Measurements from ENCODE around the gene PLCB2. TPM values are rescaled to one million over a fixed set of nuclear protein-coding genes. Genes with fewer than 3 reads are reported as not detected.

PLCB2 gene
- total RNA-seq, 1 donor from 2014 or later: 7.7 TPM

DNA sequence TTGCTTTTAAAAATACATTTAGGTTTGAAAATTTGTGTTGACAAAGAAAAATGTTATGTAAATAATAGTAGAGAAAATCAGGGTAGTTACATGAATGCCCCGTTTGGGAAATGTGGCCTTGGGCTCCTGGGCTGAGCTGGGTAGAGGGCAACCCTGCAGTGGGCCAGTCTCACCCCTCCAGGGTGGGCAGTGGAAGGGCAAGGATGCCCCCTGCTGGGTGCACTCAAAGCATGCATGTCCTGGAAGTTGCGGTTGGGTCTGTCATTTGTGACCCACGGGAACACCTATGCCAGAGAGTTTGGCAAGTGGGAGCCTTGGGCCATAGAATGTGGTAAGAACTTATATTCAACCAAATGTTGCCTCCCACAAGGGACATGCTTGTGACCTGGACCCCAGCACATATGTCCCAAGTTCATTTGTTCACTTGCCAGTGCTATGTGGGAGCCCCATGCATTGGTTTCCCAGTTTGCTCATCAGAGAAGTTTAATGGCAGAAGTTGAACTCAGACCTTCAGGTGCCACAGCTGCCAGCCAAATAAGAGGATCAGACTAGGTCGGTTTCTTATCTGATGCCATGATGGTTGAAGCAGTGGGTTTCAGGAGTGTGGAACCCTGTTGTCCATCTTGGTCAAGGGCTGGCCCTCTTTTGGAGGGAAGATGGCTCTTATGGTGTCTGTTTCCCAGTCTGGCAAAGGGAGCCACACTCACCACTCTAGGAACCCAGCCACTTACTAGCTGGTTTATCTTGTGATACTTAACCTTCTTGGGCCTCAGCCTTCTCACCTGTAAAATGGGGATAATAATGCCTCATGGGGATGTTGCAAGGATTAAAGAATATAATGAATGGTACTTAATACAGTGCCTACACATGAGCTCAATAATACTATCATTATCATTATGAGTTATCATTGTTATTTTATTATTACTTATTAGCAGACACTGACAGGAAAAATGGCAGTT lies 2.5 kb upstream of the PLCB2 start:
- intact Hi-C loops (cut with DNase I): loop anchor here (1.0 kb wide), 1 partner anchor 31 kb away; no protein-coding TSS in a partner anchor
- ATAC-seq (ENCODE audit: poor library complexity) (peak; percentile 77), DNase-seq (peak; percentile 72)

DNA sequence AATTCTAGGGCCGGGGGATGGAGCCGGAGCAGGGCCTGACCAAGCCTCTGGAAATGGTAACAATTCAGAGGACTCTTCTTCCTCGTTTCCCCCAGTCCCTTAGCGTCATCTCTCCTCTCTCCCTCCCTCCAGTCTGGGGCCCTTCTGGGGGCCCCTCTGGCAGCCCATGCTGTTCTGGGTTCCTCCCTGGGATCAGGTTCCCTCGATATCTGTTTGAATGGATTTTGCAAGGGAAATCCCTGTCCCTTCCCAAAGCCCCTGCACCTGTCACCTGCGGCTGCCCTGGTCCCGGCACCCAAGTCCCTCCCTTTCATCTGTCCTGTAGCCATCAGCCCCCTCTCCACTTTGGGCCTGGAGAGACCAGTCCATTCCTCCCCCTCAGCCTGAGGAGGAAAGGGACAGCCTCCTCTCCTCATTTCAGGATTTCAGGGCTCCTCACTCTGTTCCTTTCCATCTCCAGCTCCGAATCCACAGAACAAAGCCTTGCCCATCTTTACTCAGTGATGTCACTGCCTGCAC lies 1.7 kb upstream of the PLCB2 start:
- intact Hi-C loops (cut with DNase I): no loop called here
- ATAC-seq (ENCODE audit: poor library complexity): no peak
- no peak for DNase-seq

DNA sequence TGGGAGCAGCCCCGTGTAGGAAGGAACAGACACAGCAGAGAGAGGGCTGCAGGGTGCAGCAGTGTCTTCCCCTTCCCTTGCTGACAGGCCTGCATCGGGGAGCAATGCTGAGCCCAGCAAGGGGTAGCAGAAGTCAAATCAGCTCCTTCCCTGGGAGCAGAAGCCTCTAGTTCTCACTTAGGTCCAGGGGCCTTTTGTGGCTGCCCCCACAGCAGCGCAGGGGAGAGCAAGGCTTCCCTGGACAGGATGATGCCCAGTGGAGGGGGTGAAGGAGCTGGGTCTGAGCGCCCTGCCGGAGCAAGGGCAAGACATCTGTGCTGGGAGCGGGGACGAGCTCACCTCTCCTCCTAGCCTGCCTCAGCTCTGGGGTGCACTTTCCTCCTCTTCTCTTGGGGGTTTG lies 827 bp downstream of the PLCB2 start:
- intact Hi-C loops (cut with DNase I): no loop called here
- DNase-seq (no peak), ATAC-seq (ENCODE audit: poor library complexity) (peak; percentile 8)

DNA sequence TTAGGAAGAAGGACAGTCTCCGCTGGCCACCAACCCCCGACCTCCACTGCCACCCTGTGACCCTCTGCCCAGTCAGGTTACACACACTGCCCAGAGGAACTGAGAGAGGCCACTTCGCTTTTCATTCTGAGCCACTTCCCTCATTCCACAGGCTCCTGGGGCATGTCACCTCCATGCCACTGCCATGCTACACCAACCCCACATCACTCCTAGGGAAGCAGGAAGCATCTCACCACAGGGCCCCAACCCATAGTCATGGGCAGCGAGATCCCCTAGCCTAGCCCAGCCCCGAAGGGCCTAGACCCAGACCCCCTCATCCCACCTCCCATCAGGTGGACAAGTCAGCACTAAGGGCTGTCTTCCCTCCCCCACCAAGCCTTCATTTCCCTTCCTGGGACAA lies 1.4 kb downstream of the PLCB2 start:
- no peak for ATAC-seq (ENCODE audit: poor library complexity)
- intact Hi-C loops (cut with DNase I): no loop called here
- DNase-seq: no peak

DNA sequence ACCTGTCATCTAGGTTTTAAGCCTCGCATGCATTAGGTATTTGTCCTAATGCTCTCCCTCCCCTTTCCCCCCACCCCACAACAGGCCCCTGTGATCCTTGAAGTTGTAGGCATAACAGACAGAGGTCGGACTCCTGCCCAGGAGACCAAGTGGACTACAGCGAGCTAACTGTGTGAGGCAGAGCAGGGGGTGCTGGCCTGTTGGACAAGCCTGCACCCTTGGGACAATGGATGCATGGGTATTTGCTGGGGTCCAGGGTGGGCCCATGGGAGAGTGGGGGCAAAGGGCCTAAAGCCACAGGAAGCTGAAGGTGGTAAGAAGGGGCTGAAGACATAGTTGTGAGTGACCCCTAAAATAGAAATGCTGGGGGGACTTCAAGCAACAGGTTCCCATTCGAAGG lies 2.5 kb downstream of the PLCB2 start:
- intact Hi-C loops (cut with DNase I): no loop called here
- no peak for DNase-seq
- no peak for ATAC-seq (ENCODE audit: poor library complexity)

DNA sequence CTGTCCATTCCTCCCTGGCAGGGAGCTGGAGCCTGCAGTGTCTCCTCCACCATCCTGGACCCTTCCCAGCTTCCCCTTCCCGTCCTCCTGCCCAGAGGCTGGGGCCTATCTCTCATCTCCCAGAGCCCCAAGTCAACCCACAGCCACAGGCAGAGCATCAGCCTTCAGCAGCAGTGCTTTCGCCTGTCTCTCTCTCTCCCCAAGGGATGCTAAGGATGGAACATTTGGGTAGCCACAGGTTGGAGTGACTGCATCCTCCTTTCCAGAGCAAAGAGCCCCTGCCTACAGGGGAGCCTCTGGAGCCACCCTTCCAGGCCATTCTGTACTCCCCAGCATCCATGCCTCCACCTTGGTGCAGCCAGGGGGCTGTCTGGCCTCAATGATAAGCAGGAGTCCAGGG lies 4.2 kb downstream of the PLCB2 start:
- DNase-seq (no peak), ATAC-seq (ENCODE audit: poor library complexity) (no peak)
- intact Hi-C loops (cut with DNase I): no loop called here

DNA sequence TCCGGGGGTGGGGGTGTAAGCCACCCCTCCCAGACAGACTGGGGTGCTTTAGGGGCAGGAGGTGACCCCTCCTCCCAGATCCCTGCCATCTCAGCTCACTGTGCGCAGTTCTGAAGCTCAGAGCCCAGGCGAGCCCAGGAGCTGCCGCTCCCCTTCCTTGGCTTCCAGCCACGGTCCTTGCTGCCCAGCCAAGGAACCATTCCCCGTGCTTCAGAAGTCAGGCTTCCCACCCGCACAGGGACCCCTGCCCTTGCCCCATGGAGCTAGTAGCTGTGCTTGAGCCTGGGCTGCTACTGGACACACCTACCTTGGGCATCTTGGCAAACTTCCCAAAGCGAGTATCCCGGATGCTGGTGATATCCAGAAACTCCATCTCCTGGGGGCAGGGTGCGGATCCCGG lies 4.8 kb downstream of the PLCB2 start:
- DNase-seq (no peak), ATAC-seq (ENCODE audit: poor library complexity) (no peak)

DNA sequence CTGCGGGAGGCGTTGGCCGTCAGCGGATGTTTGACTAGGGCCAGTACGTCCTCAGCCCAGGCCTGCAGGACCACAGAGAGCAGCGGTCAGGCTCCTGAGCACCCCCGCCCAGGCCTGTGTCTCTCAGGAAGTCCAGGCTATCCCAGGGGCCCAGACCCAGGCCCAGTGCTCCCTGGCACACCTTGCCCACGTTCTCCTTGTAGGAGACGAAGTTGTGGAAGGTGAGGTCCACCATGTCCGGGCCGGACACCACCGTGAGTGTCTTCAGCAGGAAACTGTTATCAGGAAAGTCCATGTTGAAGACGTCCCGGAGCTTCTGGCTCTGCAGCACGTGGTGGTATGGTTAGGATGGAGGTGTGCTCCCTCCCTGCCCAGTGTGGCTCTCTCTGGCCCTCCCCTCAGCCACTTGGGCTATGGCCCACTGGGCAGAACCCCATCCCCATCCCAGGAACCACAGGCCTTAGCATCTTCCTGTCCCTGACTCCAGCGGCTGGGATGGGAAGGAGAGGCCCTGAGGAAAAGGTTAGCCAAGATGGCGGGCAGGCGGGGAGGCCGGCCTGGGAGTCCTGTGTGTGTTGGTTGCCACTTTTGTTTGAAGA lies 5.3 kb downstream of the PLCB2 start:
- intact Hi-C loops (cut with DNase I): no loop called here
- ATAC-seq (ENCODE audit: poor library complexity) (no peak), DNase-seq (no peak)

More for the DNA sequence above, 4.8 kb downstream of the PLCB2 start:
- intact Hi-C loops (cut with DNase I): no loop called here

DNA sequence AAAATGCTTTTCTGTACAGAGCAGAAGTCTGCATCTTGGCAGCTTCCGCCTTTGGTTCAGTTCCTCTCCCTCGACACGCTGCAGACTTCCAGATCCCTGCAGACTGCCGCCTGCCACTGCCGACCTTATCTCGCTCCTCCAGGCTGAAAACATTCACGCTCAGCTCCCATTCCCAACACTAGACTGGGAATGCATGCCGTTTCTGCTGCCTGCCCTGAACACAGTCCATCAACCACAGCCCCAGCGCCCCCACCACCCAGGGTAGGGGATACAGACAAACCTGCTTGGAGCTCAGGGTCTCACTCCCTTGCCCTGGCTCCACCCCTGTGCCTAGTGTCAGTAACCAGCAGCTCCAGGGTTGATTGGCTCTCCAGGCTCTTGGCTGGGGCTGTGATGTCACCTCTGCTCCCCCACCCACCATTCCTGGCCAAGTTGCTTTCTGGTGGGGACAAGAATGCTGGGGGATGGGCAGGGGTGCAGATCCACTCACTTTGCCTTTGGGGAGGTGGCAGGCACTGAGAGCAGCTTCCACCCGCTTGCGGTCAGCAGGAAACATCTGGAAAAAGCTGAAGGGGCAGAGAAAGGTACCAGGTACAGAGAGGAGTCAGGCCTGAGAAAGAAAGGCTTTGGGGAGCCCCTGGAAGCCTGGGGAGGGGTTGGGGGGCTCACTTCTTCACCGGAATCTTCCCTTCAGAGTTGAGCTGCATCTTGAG lies 6.1 kb downstream of the PLCB2 start:
- ATAC-seq (ENCODE audit: poor library complexity): peak; percentile 65
- intact Hi-C loops (cut with DNase I): no loop called here
- no peak for DNase-seq

DNA sequence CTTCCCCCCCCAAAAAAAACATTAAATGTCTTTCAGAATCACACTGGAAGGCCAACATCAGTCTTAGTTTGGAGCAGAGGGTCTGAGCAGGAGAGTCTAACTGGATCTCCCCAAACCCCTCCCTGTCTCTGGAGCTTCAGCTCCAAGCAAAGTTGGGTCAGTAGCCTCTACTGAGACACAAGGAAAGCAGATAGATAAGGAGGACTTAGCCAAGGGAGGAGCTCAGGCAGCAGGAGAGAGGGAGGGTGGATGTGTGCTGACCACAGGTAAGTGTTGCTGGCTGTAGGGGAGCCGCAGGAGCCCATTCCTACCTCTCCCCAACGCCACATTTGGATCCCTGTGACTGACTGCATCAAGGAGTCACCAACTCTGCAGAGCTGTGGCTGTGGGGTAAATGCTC lies 7.0 kb downstream of the PLCB2 start:
- DNase-seq (no peak), ATAC-seq (ENCODE audit: poor library complexity) (no peak)
- intact Hi-C loops (cut with DNase I): no loop called here

DNA sequence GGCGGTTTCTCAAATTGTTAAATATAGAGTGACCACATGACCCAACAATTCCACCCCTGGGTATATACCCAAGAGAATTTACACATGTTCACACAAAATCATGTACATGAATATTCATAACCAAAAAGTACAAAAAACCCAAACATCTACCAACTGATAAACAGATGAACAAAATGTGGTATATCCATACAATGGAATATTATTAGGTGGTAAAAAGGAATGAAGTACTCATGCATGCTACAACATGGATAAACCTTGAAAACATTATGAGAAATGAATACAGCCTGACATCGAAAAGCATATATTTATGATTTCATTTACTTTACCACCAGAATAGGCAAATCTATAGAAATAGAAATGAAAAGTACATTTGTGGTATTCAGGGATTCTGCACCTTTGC lies 7.4 kb downstream of the PLCB2 start:
- intact Hi-C loops (cut with DNase I): no loop called here
- ATAC-seq (ENCODE audit: poor library complexity): no peak
- no peak for DNase-seq

DNA sequence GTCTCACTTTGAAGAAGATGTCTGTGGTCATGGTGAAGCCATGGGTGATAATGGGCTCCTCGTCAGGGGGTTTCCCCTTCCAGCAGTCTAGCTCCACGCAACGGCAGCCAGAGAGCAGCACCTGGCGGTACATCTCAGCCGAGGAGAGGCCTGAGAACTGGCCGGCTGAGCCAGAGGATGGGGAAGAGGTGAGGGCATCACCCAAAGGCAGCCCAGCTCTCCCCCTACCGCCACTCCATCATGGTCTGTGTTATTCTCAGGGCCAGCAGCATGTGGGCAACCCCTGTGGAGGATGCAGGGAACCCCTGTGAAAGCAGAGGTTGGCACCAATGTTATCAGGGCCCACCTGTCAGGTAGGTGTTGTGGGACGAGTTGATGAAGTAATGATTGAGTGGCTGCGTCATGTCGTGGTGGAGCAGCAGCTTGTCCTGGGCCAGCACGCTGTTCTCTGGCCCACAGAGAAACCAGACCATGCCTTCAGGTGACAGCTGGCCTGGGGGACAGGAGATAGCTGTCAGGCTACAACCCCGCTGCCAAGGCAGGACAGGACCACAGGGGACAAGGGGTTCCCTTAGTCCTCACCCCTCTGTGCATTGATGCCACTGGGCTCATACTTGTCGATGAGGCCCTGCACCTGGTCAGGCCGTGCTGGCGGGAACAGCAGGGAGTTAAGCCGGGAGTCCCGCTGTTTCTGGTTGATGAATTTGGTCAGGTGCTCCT lies 9.4 kb downstream of the PLCB2 start:
- intact Hi-C loops (cut with DNase I): no loop called here
- ATAC-seq (ENCODE audit: poor library complexity): no peak
- peak; percentile 24 for DNase-seq

DNA sequence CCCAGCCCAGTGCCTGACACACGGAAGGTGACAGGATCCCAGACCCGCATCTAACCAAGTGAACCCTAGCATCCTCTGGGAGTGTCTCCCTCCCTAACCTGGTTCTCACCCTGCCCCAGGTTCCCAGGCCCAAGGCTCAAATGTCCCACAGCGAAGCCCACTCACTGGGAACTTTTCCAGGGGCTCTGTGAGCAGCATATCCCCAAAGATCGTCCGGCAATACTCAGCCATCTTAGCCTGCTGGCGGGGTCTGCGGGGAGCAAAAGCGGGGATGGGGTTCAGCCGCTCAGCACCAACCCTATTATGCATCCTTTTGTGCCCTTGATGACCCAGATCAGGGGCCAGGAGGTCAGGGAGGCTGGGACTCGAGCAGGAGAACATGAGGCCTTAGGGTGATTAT lies 10.4 kb downstream of the PLCB2 start:
- peak; percentile 21 for DNase-seq
- intact Hi-C loops (cut with DNase I): no loop called here
- no peak for ATAC-seq (ENCODE audit: poor library complexity)

DNA sequence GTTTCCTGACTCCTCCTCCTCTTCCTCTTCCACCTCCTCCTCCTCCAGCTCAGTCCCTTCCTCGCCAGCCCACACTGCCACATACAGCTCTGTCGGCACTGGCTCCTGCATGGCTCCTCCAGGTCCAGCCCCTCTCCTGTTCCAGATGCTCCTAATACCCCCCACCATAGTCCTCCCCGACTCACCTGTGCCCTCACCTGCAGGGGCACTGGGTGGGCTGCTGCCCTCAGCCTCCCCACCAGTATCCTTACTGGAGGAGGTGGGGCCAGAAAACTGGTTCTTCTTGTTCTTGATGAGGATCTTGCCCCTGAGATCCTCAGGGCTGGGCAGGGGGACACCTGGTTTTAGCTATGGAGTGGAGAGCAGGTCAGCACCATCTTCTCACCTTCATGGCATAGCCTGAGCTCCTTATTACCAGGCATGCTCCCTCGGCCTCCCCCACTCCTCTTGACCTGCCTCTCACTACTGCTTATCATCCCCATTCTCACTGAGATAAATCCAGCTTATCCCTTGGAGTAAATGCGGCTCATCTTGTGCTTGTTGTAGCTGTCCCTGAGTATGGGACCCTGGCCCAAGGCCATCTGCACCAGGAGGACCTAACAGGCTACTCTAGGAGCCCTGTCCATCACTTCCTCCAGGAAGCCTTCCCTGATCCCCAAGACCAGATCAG lies 11.0 kb downstream of the PLCB2 start:
- DNase-seq (peak; percentile 26), ATAC-seq (ENCODE audit: poor library complexity) (no peak)
- intact Hi-C loops (cut with DNase I): no loop called here

DNA sequence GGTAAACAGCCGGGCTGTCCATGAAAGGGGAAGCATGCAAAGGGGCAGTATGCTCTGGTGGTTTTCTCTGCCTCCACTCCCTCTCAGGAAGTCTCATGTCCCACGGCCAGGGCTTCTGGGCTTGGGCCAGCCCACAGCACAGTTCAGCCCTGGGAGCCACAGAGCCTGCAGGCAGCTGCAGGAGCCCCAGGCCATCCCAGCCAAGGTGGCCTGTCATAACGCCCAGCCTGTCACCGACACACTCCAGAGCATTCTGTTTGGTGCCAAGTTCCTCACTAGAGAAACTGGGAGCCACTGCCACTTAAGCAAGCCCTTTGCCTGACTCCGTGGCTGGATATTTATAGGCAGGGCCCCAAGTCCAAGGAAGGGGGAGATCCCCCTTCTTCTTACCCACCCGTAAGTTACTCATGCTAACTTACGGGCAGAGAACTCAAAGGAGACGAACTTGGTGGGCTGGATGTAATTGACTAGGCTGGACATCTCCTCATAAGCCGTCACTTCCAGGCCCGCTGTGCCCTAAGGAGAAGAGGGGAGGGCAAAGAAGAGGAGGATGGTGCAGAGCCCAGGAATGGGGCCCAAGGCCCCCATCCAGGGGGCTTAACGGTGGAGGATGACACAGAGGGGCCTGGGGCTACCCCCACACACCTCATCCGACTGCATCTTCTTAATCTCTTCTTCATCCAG lies 11.7 kb downstream of the PLCB2 start:
- intact Hi-C loops (cut with DNase I): no loop called here
- DNase-seq: peak; percentile 86
- peak; percentile 92 for ATAC-seq (ENCODE audit: poor library complexity)

DNA sequence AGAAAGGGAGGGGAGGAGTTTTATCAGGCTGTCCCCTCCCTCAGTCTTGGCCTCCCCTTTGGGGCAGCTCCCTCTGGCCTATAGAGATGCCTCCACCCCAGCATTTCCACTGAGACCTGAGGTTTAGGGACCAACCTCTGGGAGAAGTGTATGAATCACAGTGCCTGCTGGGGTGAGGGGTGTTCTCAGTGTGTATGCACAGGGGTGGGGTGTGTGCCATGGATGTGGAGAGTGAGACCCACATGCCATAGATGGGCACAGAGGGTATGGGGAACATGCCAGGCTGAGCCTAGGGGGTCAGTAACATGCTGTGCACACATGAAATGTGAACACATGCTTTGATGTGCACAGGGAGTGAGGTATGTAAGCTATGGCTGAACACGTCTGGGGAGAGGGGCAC lies 12.4 kb downstream of the PLCB2 start:
- DNase-seq (no peak), ATAC-seq (ENCODE audit: poor library complexity) (no peak)
- intact Hi-C loops (cut with DNase I): no loop called here

DNA sequence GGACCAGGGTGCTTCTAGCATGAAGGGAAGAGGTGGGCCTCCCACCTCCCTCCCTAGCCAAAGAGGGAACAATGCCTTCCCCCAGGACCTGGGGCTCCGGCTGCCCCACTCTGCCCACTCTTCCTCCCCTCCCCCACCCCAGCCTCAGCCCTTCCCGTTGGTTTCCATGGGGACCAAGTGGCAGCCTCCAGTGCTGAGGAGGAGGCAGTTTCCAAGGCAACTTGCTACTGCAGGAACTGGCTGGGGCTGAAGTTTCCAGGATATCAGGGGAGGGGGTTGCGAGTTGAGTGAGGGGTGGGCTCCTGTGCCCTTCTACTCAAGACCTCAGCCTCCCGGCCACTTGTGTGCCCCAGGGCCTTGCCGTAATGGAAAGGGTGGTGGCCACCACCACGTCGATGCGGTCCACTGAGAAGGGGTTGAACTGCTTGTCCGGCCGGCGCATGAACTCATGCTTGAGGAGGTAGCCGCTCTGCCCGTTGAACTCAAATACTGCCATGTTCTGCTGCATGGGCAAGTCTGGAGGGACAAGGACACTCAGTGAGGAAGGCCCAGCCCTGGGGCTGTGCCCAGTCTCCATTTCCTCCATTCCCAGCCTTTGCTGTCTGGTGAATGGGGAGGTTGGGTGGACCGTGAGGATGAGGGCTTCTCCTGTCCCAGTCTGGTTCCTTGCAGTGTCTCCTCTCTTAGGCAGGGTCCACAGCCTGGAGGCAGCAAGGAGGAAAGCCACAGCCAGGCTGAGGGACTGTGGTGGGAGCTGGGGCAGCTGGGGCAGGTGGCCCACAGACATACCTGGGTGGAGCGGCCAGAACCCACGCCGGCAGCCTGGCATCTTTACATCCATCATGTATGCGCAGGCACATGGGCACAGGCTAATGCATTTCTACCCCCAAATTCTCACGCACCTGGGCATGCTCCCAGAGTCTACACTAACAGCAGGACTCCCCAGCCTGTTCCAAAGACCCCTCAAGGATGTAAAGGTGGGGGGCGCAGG lies 13.5 kb downstream of the PLCB2 start:
- DNase-seq (peak; percentile 27), ATAC-seq (ENCODE audit: poor library complexity) (no peak)
- intact Hi-C loops (cut with DNase I): no loop called here
